T-helper 22 cell (primary cell): Measurements from ENCODE around the gene RABGAP1.
A peak's percentile ranks its signal among the peaks of the same experiment; 100 is the strongest.
"Not testable (repeated sequence)": the region's sequence is repeated elsewhere in the genome, so short reads cannot be mapped to it uniquely, and the experiment has no call there.

Source experiments
- DNase-seq: peaks from one replicate; pipeline ENCODE4 v3.0.0-alpha.2; 2020; ENCODE audit warnings: low read depth

Gene RABGAP1

GRCh38 chr9:122940749-122941581 is at the start of gene RABGAP1:
RABGAP1 (plus strand) TSS chr9:122941020; CDS start chr9:122957060, 16,040 bp downstream.
- DNase-seq: peak; percentile 98

GRCh38 chr9:122897969-122898368 is 42.9 kb upstream of the RABGAP1 start:
- DNase-seq: no peak

- no peak for DNase-seq
Measured at GRCh38 chr9:122900791-122901190, 40.0 kb upstream of the RABGAP1 start.

- DNase-seq: no peak
Measured at GRCh38 chr9:122904466-122904822, 36.4 kb upstream of the RABGAP1 start.

DNA sequence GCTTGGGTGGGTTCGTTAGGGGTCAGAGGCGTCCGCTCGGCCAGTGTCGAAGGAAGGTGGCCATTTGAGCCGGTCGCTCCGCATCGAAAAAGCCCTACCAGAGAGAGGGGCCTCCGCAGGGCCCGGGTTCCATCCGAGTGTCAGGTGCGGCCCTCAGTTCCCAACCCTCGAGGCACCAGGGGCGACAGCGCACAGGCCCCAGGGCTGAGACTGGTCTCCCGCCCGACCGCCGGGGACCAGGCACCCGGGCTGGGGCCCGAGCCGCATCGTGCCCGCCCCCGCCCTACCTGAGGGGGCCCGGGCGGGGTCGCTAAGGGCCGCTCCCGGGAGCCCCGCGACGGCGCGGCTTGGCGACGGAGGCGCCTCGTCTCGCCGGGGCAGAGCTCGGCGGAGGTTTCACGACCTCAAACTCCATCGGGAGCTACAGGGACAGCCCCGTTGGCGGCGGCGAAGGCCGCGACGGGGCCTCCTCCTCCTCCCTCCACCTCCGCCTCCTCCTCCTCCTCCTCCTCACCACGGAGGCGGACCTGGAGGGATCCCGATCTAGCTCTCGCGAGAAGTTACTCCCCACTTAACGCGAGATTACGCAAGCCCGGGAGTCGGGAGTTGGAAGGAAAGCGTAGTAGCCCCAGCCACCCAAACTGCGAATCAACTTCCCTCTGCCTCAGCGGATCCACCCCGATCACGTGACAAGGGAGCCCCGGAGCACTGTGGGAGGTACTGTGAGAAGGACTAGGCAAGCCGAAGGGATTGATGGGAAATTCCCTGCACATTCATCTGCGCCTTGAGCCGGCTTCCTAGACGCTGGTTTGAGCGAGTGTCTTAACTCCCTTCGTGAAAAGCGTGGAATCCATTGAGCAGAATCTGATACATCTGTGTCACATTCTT is 35.8 kb upstream of the RABGAP1 start, which contains the start of gene RC3H2:
Gene RC3H2 (minus strand): TSS at position 537 of the 888 bp plus-strand sequence. CDS start 7,850 bp downstream, outside the sequence.
- peak; percentile 98 for DNase-seq

GRCh38 chr9:122906122-122906521 is 34.7 kb upstream of the RABGAP1 start:
- not testable (repeated sequence) for DNase-seq

DNA sequence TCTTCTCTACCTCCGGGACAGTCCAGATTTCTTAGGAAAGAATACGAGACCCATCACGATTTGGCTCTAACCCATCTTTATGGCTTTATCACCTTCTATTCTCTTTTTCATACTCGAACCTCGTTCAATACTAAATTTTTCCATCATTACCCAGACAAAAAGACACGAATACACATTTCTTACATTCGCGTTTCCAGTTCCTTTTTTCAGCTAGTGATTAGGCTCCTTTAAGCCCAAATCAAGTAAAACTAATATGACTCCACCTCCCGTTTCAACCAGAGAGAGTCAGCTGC is 28.2 kb upstream of the RABGAP1 start:
- no peak for DNase-seq

DNA sequence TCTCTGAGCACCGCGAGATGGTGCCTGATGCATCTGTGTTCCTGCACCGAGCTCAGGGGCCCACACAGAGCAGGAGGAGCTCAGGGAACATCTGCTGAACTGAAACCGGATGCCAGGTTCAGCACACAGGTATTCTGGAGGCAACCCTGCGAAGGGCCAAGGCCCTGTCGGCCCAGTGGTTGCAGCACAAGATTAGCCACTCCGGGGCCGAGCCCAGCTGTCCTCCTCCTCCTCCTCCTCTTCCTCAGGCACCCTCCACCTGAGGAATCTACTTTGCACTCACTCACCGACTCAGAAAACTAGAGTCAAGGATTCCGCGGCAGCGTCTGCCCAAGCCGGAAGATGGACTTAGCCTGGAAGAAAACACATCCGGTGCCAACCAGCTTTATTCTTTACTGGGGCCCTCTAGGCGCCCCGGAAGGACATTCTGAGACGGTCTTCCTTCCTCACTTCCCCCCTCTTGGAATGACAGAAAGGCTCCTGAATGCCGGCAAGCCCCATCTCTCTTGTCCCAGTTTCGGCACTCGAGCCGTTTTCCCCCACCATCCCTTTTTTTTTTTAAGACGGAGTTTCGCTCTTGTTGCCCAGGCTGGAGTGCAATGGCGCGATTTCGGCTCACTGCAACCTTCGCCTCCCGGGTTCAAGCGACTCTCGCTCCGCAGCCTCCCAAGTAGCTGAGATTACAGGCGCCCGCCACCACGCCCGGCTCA is 27.7 kb upstream of the RABGAP1 start, which contains the start of gene ZBTB6:
Gene ZBTB6 (minus strand): TSS at position 360 of the 710 bp plus-strand sequence. CDS start 1,251 bp downstream, outside the sequence.
- DNase-seq: peak; percentile 69

- no peak for DNase-seq
Measured at GRCh38 chr9:122918310-122918709, 22.5 kb upstream of the RABGAP1 start.

GRCh38 chr9:122922713-122923112 is 18.1 kb upstream of the RABGAP1 start:
- no peak for DNase-seq

GRCh38 chr9:122923947-122924346 is 16.9 kb upstream of the RABGAP1 start:
- no peak for DNase-seq

DNA sequence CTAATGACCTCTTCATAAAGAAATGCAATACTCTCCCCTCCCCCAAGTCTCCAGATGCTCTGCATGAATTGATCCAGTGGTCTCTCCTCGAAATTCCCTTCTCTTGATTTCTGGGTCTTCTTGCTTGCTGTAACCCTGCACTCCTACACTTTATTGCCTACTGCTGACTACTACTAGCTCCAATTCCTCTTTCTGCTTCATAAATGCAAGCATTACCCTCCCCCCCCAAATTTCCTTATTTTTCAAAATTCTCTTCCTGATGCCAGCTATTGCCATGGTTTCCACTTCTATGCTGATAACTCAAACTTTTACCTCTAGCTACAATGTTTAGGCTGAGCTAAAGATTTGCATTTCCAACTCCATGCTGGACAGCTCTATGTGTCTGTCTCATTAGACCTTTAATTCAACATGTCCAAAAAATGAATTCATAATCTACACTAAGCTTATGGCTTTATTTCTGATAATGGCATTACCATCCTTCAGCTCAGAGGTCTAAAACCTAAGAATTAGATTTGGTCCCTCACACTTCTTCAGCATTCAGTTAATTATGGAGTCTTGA is 10.9 kb upstream of the RABGAP1 start:
- no peak for DNase-seq

DNA sequence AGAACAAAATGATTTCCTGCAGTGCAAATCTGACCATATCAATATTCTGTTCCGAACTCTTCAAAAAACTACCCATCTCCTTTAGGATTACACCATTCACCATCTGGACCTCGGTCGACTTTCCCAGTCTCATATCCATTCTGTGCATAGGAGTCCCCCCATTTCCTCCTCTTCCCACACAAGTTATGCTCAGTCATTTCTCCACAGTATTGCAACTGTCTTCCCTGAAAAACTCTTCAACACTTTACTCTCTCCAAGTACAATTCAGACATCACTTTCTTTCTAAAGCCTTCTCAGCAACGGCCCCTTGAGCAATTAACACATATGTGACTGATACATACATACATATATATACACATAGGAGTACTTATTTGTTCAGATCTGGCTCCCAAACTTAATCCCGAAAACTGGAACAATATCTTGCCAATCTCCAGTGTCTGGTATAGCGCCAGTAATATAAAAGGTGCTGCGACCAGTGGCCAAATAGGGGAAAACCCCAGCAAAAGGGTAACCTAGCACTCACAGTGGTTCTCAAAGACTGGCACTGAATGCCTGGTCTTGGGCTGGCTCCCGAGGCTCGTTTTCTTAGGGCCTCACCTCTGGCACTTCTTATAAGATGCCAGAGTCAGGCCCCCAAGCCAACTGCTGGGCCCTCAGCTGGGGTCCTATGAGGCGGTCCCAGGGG is 10.1 kb upstream of the RABGAP1 start:
- no peak for DNase-seq

- peak; percentile 87 for DNase-seq
Measured at GRCh38 chr9:122931226-122932121, 9.3 kb upstream of the RABGAP1 start, which contains the start of gene ZBTB26. ZBTB26 (minus strand) TSS chr9:122931512; CDS start chr9:122919934, 11,578 bp downstream.

GRCh38 chr9:122936464-122936863 is 4.4 kb upstream of the RABGAP1 start:
- no peak for DNase-seq

- no peak for DNase-seq
Measured at GRCh38 chr9:122936883-122937282, 3.9 kb upstream of the RABGAP1 start.

GRCh38 chr9:122939601-122940000 is 1.2 kb upstream of the RABGAP1 start:
- no peak for DNase-seq

- DNase-seq: no peak
Measured at GRCh38 chr9:122940454-122940748, 419 bp upstream of the RABGAP1 start.

GRCh38 chr9:122941582-122942234 is 888 bp downstream of the RABGAP1 start:
- DNase-seq: no peak
